Esophagus muscularis mucosa (tissue), 4 donors: Measurements from ENCODE around the gene VSIG8.

Source experiments
- EP300 ChIP-seq: sonication (generic); formaldehyde crosslinking; IDR thresholded peaks from one replicate; pipeline ENCODE4 v1.6.1; 2017; ENCODE audit warnings: antibody characterized with exemption
- POLR2A ChIP-seq: fragments of 450-650 bp; IDR thresholded peaks from one replicate; pipeline ENCODE4 v1.6.1; 2017; ENCODE audit warnings: antibody characterized with exemption, moderate library complexity, mild to moderate bottlenecking, low read depth
- POLR2AphosphoS5 ChIP-seq, 2 donors: sonication (generic); formaldehyde crosslinking; IDR thresholded peaks; one replicate each; pipeline ENCODE4 v1.6.1; 2017; ENCODE audit warnings: antibody characterized with exemption in 2 of 2
- TF ChIP-seq, protein P1 (sequence below), 3 experiments: fragments of 200-600 bp in 2 of 3; fragments of 450-650 bp in 1 of 3; sonication (generic) in 2 of 3; IDR thresholded peaks; one replicate each; pipeline ENCODE4 v1.5.1; 2017 to 2019; ENCODE audit warnings: antibody characterized with exemption in 3 of 3, mild to moderate bottlenecking in 2 of 3, moderate library complexity in 1 of 3

DNA sequence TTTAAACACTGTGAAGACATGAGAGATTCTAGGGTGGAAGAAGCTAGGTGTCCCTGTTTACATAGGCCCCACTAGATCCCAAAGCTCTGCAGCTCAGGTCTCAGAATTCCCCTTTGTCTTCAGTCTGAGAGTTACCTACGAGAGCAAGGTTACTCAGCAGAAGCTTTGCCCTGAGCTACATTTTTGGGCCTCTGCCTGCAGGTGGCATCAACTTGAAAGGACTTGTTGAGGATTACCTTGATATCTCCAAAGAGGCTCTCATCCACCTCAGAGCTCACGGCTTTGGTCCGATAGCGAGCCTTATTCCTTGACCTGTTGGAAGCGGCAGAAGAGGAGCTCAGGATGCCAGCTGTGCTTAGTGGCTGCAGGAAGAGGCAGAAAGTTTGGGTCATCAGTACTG lies 30.5 kb upstream of the VSIG8 start:
- TF ChIP-seq, protein P1, sequence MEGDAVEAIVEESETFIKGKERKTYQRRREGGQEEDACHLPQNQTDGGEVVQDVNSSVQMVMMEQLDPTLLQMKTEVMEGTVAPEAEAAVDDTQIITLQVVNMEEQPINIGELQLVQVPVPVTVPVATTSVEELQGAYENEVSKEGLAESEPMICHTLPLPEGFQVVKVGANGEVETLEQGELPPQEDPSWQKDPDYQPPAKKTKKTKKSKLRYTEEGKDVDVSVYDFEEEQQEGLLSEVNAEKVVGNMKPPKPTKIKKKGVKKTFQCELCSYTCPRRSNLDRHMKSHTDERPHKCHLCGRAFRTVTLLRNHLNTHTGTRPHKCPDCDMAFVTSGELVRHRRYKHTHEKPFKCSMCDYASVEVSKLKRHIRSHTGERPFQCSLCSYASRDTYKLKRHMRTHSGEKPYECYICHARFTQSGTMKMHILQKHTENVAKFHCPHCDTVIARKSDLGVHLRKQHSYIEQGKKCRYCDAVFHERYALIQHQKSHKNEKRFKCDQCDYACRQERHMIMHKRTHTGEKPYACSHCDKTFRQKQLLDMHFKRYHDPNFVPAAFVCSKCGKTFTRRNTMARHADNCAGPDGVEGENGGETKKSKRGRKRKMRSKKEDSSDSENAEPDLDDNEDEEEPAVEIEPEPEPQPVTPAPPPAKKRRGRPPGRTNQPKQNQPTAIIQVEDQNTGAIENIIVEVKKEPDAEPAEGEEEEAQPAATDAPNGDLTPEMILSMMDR (IDR thresholded peaks at IDR 0.05) = no peak
- TF ChIP-seq EP300 = no peak
- TF ChIP-seq POLR2A = no peak
- no peak for TF ChIP-seq POLR2AphosphoS5 (IDR thresholded peaks at IDR 0.05)
